ENCODE measurements around the gene ZNF580.

The ZNF580 gene

GRCh38 chr19:55606471-55606787, 34.4 kb upstream of the ZNF580 start:
- no peak for DNase-seq (ENCODE audit: low read depth)

GRCh38 chr19:55606817-55607216, 34.0 kb upstream of the ZNF580 start:
- no peak for DNase-seq (ENCODE audit: low read depth)

DNA sequence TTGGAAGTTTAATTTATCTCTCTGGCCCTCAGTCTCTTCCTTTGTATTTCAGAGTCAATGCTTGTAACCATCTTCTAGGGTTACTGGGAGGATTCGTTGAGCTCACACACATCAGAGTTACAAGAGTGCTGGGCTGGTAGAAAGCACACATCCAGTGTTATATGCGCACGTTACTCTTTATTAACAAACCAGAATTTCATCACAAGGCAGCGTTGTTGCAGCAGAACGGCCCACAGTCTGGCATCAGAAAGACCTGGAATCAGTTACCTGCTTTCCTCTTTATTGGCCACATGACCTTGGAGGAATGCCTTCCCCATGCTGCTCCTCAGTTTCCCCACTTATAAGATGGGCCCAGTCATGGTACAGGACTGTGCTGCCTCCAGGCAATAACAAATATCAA, 31.5 kb upstream of the ZNF580 start:
- no peak for DNase-seq (ENCODE audit: low read depth)

GRCh38 chr19:55611300-55611982, 29.4 kb upstream of the ZNF580 start:
- no peak for DNase-seq (ENCODE audit: low read depth)

DNA sequence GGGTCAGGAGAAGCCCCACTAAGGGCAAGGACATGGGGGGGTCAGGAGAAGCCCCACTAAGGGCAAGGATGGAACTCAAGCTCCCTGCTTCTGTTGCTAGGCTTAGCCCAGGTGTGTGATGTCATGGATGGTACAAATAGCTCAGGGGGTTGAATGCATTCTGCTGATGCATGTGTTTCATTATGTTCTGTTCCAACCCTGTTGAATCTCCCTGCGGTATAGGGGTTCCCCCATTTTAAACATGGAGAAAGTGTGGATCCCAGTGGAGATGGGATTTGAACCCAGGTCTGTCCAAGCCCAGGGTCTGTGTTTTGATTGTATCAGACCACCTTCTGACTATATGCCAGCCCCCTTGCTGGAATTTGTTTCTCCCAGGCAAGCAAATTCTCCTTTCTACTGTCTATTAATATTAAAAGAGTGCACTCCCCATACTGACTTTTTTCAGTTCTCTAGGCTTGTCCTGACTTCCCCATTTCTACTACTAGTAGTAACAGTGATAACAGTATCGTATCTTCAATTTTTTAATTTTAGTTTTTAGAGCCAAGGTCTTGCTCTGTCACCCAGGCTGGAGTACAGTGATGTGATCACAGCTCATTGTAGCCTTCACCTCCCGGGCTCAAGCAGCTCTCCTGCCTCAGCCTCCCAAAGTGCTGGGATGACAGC, 28.7 kb upstream of the ZNF580 start:
- DNase-seq (ENCODE audit: low read depth) = no peak

GRCh38 chr19:55613396-55613795, 27.4 kb upstream of the ZNF580 start:
- no peak for DNase-seq (ENCODE audit: low read depth)

DNA sequence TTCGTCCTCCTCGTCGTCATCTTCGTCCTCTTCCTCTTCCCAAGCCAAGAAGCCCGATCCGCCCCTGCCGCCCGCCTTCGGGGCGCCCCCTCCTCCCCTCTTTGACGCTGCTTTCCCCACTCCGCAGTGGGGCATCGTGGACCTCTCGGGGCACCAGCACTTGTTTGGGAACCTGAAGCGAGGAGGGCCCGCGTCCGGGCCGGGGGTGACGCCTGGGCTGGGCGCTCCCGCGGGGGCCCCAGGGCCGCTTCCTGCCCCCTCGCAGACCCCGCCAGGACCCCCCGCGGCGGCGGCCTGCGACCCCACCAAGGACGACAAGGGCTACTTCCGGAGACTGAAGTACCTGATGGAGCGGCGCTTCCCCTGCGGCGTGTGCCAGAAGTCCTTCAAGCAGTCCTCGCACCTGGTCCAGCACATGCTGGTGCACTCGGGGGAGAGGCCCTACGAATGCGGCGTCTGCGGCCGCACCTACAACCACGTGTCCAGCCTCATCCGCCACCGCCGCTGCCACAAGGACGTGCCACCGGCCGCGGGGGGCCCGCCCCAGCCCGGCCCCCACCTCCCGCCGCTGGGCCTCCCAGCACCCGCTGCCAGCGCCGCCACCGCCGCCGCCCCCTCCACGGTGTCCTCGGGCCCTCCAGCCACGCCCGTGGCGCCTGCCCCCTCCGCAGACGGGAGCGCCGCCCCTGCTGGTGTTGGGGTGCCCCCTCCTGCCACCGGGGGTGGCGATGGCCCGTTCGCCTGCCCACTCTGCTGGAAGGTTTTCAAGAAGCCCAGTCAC, 26.7 kb upstream of the ZNF580 start:
- no peak for DNase-seq (ENCODE audit: low read depth)

DNA sequence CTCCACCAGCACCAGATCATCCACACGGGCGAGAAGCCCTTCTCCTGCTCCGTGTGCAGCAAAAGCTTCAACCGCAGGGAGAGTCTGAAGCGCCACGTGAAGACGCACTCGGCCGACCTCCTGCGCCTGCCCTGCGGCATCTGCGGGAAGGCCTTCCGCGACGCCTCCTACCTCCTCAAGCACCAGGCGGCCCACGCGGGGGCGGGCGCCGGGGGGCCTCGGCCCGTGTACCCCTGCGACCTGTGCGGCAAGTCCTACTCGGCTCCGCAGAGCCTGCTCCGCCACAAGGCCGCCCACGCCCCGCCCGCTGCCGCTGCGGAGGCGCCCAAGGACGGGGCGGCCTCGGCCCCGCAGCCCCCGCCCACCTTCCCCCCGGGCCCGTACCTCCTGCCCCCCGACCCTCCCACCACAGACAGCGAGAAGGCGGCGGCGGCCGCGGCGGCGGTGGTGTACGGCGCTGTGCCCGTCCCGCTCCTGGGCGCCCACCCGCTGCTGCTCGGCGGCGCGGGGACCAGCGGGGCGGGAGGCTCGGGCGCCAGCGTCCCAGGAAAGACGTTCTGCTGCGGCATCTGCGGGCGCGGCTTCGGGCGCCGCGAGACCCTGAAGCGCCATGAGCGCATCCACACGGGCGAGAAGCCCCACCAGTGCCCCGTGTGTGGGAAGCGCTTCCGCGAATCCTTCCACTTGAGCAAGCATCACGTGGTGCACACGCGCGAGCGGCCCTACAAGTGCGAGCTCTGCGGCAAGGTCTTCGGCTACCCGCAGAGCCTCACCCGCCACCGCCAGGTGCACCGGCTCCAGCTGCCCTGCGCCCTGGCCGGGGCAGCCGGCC, 25.9 kb upstream of the ZNF580 start:
- DNase-seq (ENCODE audit: low read depth) = no peak

DNA sequence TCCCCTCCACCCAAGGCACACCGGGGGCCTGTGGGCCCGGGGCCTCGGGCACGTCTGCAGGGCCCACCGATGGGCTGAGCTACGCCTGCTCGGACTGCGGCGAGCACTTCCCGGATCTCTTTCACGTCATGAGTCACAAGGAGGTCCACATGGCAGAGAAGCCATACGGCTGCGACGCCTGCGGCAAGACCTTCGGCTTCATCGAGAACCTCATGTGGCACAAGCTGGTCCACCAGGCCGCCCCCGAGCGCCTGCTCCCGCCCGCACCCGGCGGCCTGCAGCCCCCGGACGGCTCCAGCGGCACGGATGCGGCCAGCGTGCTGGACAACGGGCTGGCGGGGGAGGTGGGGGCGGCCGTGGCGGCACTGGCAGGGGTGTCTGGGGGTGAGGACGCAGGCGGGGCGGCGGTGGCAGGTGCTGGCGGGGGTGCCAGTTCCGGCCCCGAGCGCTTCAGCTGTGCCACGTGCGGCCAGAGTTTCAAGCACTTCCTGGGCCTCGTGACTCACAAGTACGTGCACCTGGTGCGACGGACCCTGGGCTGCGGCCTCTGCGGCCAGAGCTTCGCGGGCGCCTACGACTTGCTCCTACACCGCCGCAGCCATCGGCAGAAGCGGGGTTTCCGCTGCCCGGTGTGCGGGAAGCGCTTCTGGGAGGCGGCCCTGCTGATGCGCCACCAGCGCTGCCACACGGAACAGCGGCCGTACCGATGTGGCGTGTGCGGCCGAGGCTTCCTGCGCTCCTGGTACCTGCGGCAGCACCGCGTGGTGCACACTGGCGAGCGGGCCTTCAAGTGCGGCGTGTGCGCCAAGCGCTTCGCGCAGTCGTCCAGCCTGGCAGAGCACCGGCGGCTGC, 25.0 kb upstream of the ZNF580 start:
- no peak for DNase-seq (ENCODE audit: low read depth)

- no peak for DNase-seq (ENCODE audit: low read depth)
Observed at GRCh38 chr19:55616395-55616875, 24.4 kb upstream of the ZNF580 start.

GRCh38 chr19:55617426-55617825, 23.4 kb upstream of the ZNF580 start:
- no peak for DNase-seq (ENCODE audit: low read depth)

- DNase-seq (ENCODE audit: low read depth) = no peak
Observed at GRCh38 chr19:55618426-55618825, 22.4 kb upstream of the ZNF580 start.

GRCh38 chr19:55619286-55619685, 21.5 kb upstream of the ZNF580 start:
- no peak for DNase-seq (ENCODE audit: low read depth)

DNA sequence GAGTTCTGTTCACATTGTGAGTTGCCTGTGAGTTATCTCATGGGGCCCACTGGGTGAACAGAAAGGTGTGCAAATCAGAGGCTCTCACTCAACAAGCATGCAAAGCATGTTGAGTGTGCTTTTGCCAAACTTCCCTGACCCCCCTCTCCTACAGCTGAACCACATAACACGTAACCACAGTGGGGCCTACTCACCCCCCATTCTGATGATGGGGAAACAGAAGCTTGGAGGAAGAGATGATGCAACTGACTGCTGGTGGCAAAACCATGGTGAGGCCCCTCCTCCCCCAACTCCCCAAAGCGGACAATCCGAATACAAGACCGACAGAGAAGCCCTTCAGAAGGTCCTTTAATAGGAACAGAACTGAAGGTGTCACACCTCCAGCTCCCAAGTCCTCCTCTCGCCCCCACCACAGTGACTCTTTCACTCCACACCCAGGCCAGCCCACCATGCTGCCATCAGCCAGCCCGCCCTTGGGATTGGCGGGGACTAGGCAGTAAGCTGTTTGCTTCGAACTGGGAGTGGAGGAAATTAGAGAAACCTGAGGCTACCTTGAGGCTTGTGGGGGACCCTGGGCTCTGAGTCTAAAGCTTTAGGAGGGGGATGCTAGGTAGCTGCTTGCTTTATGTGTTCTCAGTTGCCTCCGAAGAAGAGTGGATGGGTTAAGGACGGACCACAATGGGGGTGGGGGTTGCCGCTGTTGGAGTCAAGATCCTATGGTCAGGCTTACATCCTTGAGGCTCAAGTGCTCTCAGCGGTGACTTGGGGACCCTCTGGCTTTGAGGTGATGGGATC, 20.2 kb upstream of the ZNF580 start:
- DNase-seq (ENCODE audit: low read depth) = no peak

DNA sequence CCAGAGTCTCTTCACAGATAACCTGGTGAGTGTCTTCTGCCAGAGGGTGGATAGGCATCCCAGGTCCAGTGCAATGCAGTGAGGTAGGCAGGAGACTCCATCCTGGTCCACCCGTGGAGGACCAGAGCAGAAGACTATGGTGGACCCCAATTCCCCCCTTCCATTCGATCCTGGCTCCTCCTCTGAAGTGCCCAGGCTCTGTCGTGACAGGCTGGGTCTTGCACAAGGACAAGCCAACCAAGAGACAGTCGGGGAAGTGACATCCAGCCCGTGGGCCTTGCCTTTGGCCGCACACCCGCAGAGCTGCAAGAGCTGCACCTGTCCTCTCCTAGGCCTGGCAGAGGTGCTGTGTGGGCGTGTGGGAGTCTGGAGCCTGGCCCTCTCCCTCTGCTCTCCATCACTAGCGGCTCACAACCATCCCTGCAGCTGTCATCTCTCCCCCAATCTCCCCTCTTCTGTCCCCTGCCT, 19.6 kb upstream of the ZNF580 start:
- no peak for DNase-seq (ENCODE audit: low read depth)

DNA sequence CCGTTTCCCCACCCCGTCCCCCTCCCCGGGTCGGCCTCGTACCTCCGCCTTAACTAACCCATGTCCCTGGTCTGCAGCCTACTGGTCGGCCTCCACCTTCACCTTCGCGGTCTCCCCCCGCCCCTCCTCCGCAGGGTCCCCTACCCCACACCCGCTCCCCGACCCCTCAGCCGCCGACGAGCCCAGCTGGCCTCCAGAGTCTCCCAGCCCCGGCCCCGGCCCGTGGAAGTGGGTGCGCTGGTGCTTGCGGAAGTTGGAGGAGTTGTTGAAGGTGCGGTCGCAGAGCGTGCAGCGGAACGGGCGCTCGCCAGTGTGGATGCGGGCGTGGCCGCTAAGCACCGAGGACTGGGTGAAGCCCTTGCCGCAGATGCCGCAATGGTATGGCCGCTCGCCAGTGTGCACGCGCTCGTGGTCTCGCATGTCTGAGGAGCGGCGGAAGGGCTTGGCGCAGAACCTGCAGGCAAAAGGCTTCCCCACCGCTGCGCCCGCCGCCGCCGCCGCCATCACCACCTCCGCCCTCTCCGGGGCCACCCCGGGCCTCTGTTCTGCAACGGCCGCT, 19.1 kb upstream of the ZNF580 start:
- no peak for DNase-seq (ENCODE audit: low read depth)

- DNase-seq (ENCODE audit: low read depth) = no peak
Observed at GRCh38 chr19:55622242-55622969, 18.4 kb upstream of the ZNF580 start.

DNA sequence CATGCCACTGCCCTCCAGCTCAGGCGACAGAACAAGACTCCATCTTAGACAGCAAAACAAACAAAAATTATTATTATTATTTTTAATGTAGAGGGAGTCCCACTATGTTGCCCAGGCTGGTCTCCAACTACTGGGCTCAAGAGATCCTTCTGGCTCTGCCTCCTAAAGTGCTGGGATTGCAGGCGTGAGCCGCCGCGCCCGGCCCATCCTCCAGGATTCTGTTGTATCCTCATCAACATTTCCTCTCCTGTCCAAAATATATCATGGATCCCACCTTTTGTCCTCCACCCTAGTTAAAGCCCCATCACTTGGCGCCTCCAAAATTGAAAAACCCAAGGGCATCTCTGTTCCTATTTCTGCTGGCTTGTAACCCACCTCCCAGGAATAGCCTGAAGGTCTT, 17.7 kb upstream of the ZNF580 start:
- no peak for DNase-seq (ENCODE audit: low read depth)

GRCh38 chr19:55623561-55623960, 17.2 kb upstream of the ZNF580 start:
- no peak for DNase-seq (ENCODE audit: low read depth)
